Middle frontal gyrus (tissue), 1 donor: ENCODE measurements around the gene COX6A2.

Experiments
- DNase-seq: peaks from one replicate; pipeline ENCODE4 v3.0.0-alpha.2; 2015; ENCODE audit warnings: low spot score; ENCODE audit errors: extremely low spot score

COX6A2 gene

GRCh38 chr16:31428279-31428597 lies at the start of gene COX6A2:
TSS of gene COX6A2 (minus strand) at chr16:31428360. CDS start at chr16:31428325, 35 bp downstream.
- DNase-seq = no peak

GRCh38 chr16:31477220-31478216 lies 49.4 kb upstream of the COX6A2 start:
- no peak for DNase-seq

DNA sequence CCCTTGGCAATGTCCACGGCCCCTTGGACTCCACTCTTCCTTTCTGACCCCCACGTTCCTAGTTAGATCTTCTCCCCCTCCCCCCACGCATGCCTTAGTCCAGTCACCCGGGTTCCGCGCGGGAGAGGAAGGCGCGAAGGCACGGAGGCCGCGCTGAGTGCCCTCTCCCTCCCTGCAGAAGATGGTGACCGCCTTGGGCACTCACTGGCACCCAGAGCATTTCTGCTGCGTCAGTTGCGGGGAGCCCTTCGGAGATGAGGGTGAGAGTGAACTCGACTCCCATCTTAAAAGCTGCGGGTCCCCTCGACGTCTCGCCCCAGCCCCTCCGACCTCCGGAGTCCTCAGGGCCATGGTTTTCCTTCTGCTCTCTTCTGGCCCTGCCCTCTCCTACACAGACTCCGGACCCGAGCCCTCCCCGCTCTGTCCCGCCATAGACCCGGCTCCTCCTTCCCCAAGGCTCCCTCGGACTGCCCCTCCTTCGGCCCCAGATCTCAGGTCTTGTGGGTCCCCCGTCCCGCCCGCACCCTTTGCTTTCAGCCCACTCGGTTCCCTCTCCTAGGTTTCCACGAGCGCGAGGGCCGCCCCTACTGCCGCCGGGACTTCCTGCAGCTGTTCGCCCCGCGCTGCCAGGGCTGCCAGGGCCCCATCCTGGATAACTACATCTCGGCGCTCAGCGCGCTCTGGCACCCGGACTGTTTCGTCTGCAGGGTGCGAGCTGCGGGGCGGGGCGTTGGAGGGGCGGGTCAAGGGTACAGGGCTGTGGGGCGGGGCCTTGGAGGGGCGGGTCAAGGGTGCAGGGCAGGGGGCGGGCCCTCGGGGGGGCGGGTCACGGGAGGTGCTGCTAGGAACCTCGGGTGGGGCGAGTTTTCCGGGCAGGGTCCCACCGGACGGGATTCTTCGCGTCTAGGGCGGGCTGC lies 48.4 kb upstream of the COX6A2 start:
- DNase-seq = no peak

GRCh38 chr16:31475946-31476302 lies 47.8 kb upstream of the COX6A2 start:
- no peak for DNase-seq

GRCh38 chr16:31474773-31475738 lies 46.9 kb upstream of the COX6A2 start:
- DNase-seq = no peak

GRCh38 chr16:31474173-31474714 lies 46.1 kb upstream of the COX6A2 start:
- DNase-seq = no peak

DNA sequence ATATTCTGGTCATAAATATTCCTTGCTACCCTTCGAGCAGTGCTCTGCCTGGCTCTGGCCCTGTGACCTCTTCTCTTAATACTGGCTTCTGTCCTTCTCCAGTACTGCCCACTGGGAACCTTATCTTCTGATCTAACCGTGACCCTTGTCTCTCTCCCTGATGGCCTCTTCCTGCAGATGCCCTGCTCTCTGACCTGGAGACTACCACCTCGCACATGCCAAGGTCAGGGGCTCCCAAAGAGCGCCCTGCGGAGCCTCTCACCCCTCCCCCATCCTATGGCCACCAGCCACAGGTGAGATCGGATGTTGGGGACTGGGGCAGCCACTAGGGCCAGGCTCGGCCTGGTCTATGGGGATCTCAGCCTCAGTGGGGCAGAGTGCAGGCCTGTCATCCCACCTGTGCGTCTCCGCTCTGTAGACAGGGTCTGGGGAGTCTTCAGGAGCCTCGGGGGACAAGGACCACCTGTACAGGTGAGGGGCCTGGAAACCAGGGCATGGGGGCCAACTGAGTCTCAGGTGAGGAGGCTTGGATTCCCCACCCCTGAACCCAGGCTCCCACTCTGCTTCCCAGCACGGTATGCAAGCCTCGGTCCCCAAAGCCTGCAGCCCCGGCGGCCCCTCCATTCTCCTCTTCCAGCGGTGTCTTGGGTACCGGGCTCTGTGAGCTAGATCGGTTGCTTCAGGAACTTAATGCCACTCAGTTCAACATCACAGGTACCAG lies 45.3 kb upstream of the COX6A2 start:
- DNase-seq = no peak

DNA sequence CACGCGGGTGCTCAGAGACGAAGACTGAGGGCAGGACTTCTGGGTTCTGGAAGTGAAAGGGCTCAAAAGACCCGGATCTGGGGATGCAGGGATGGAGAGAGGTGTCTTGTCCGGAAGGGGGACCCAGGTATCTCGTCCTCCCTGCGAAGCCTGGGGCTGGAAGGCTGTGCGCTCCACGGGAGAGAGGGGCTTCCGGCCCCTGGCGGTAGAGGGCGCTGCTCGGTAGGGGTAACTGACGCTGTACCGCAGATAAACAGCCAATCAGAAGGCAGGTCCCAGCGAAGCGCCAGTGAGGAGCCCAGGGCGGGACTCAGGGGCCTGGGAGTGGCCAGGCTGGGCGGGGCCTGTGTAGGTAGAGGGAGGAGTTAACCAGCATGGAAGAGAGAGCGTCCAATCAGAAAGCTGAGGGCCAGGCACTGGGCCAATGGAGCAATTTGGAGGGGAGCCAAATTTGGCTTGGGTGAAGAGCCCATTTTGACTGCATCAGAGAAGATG lies 44.6 kb upstream of the COX6A2 start:
- DNase-seq = no peak

GRCh38 chr16:31471875-31472708 lies 43.9 kb upstream of the COX6A2 start, which contains the start of gene TGFB1I1:
TSS of gene TGFB1I1 (plus strand) at chr16:31472152. CDS start at chr16:31472189, 37 bp downstream.
- DNase-seq = no peak

DNA sequence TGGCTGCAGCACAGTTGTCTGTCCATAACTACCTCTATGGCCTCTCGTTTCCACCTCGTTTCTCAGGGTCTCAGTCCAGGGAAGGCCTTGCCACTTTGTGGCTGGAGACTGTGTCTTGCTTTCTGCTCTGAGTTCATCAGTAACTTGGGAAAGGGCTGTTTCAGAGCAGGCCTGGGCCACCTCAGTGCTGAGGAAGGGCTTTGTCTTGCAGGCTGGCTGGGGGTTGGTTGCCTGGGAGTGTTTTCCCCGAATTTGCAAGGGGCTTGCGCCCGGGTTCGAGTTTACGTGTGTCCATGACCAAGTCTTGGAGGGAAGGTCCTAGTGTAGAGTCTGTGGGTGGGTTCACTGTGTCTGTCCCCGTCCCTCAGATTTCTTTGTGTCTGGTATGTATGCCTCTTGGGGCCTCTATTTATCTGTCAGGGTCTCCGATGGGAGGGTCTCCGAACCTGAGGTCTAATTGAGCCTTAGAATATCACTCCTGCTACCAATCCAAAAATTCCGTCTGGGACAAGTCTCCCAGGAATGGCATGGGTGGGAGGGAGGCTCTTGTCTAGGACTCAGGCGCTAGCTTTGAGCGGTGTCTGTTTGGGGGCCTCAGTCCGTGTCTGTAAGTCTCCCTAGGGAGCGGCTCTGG lies 43.2 kb upstream of the COX6A2 start:
- no peak for DNase-seq

DNA sequence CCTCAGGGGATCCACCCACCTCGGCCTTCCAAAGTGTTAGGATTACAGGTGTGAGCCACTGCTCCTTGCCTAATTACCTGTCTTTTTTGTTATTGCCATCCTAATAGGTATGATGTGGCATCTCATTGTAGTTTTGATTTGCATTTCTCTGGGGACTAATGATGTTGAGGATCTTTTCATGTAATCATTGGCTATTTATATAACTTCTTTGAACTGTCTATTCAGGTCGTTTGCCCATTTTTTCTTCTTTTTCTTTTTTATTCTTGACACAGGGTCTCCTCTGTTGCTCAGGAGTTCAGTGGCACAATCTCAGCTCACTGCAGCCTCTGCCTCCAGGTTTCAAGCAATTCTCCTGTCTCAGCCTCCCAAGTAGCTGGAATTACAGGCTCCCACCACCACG lies 42.5 kb upstream of the COX6A2 start:
- DNase-seq = no peak

- no peak for DNase-seq
These were observed 39.7 kb upstream of the COX6A2 start for GRCh38 chr16:31467858-31468257.

DNA sequence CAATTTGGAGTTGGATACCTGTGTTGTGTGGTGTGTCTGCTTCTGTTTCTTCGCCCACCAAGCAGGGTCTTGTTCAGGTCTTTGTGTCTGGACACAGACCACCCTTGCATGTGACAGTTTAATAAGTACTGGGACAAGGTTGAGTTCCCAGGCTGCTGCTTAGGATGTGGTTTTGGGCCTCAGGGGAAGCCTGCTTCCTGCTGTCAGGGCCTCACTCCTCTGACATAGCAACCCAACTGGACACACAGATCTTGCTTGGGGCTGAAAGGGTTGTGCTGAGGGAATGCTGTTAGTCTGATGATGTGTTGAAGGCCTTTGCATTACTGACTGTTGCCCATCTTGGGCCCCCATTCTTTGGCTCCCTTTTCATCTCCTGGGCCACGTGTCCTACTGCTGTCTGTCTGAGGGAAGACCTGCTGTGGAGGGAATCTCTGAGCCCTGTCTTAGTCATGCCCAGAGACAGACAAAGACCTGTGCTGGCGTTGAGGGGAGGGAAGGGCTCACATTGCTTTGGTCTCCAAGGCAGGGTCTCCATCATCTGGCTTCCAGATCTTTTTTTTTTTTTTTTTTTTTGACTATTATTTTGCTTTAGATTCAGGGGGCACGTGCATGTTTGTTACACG lies 39.1 kb upstream of the COX6A2 start:
- no peak for DNase-seq

- no peak for DNase-seq
These were observed 38.3 kb upstream of the COX6A2 start for GRCh38 chr16:31466381-31466841.

DNA sequence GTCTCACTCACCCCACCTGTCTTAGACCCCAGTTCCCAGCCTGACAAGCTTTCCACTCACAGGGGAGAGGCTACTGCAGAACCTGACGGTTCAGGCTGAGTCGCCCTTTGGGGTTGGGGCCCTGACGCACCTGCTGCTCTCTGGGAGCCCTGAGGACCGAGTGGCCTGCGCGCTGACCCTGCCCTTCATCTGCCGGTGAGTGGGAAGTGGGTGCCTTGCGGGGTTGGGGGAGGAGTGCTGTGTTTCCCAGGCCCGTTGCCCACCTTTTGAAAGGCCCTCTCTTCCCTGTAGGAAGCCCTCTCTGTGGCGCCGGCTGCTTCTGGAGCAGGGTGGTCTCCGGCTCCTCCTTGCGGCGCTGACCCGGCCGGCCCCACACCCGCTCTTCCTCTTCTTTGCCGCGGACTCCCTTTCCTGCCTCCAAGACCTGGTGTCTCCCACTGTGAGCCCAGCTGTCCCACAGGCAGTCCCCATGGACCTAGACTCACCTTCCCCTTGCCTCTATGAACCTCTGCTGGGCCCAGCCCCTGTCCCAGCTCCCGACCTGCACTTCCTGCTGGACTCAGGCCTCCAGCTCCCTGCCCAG lies 37.7 kb upstream of the COX6A2 start:
- DNase-seq = no peak

- DNase-seq = no peak
These were observed 36.7 kb upstream of the COX6A2 start for GRCh38 chr16:31464781-31465260.

DNA sequence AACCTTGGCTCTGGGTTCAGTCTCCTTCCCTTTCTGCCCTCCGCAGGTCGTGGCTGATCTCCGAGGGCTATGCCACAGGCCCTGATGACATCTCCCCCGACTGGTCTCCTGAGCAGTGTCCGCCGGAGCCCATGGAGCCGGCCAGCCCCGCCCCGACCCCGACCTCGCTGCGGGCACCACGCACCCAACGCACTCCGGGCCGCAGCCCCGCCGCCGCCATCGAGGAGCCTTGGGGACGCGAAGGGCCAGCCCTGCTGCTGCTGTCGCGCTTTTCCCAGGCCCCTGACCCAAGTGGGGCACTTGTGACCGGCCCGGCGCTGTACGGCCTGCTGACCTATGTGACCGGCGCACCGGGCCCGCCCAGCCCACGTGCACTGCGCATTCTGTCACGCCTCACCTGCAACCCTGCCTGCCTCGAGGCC lies 36.2 kb upstream of the COX6A2 start:
- no peak for DNase-seq
